SK-N-SH treated with all-trans-retinoic acid at 6 μM for 48 hours (cell line): ENCODE data around the gene FOXJ2.

ENCODE experiments used
- CREB5 ChIP-seq: fragments of 250-450 bp; sonication (Bioruptor Pico); IDR thresholded peaks from 2 replicates; pipeline ENCODE4 v1.5.1; 2020; ENCODE audit warnings: low read depth, mild to moderate bottlenecking, moderate library complexity
- CSRNP3 ChIP-seq: fragments of 250-450 bp; sonication (Bioruptor Pico); IDR thresholded peaks from 2 replicates; pipeline ENCODE4 v1.5.1; 2021; ENCODE audit warnings: mild to moderate bottlenecking, moderate library complexity
- ISL1 ChIP-seq: fragments of 250-450 bp; sonication (Bioruptor Pico); IDR thresholded peaks from 2 replicates; pipeline ENCODE4 v2.1.2; 2022; ENCODE audit warnings: mild to moderate bottlenecking, moderate library complexity
- PATZ1 ChIP-seq: fragments of 250-450 bp; sonication (Bioruptor Pico); IDR thresholded peaks from 2 replicates; pipeline ENCODE4 v1.8.0; 2020; ENCODE audit warnings: mild to moderate bottlenecking, moderate library complexity, borderline replicate concordance
- PPARA ChIP-seq: fragments of 250-450 bp; sonication (Bioruptor Pico); IDR thresholded peaks from 2 replicates; pipeline ENCODE4 v1.5.0; 2020; ENCODE audit warnings: mild to moderate bottlenecking, borderline replicate concordance
- RARB ChIP-seq: fragments of 250-450 bp; sonication (Bioruptor Pico); IDR thresholded peaks from 2 replicates; pipeline ENCODE4 v1.8.0; 2021; ENCODE audit warnings: mild to moderate bottlenecking, moderate library complexity

- TF ChIP-seq RARB (CRISPR knock-in tag) = no peak
- TF ChIP-seq PPARA (CRISPR knock-in tag) = no peak
- TF ChIP-seq CREB5 (CRISPR knock-in tag) = no peak
- TF ChIP-seq ISL1 (CRISPR knock-in tag) = no peak
- TF ChIP-seq CSRNP3 (CRISPR knock-in tag) = no peak
- no peak for TF ChIP-seq PATZ1 (CRISPR knock-in tag)
Measured at GRCh38 chr12:8075935-8076334, 43.4 kb downstream of the FOXJ2 start.
